ENCODE results near the gene CNTNAP2.
"Not testable (repeated sequence)": the region's sequence is repeated elsewhere in the genome, so short reads cannot be mapped to it uniquely, and the experiment has no call there.

The CNTNAP2 gene

DNA sequence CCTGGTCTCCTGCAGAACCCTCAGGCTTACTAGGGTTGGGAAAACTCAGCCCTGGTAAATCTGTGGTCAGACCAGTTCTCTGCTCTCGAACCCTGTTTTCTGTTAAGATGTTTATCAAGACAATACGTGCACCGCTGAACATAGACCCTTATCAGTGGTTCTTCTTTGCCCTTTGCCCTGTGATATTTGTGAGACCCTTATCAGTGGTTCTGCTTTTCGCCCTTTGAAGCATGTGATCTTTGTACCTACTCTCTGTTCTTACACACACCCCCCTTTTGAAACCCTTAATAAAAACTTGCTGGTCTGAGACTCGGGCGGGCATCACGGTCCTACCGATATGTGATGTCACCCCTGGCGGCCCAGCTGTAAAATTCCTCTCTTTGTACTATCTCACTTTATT lies 2346.2 kb downstream of the CNTNAP2 start:
- DNase-seq; H3K4me1 ChIP-seq (ENCODE audit: control insufficient read depth, insufficient read depth, low read length, poor library complexity, severe bottlenecking); H3K9me3 ChIP-seq (ENCODE audit: control insufficient read depth, low read length); H3K36me3 ChIP-seq (ENCODE audit: control insufficient read depth, insufficient read depth, low read length); H3K27me3 ChIP-seq (replicated peaks; ENCODE audit: control insufficient read depth, insufficient read depth, low read length, poor library complexity, severe bottlenecking); H3K4me3 ChIP-seq (ENCODE audit: insufficient read depth, low read depth, low read length, poor library complexity, severe bottlenecking); H3K27ac ChIP-seq (ENCODE audit: insufficient read depth, low read length, poor library complexity, severe bottlenecking): not testable (repeated sequence)

DNA sequence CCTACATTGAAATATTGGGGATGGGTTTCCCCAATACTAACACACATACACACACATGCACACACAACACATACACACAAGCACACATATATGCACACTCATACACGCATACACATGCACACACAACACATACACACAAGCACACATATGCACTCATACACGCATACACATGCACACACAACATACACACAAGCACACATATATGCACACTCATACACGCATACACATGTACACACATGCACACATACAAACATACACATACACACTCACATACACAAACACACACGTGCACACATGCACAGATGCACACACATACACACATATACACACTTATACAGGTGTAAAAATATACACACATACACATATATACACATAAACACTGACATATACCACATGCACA lies 2346.6 kb downstream of the CNTNAP2 start:
- H3K4me3 ChIP-seq (ENCODE audit: insufficient read depth, low read depth, low read length, poor library complexity, severe bottlenecking) = no peak overlapping the region
- no peak for DNase-seq
- H3K27ac ChIP-seq (ENCODE audit: insufficient read depth, low read length, poor library complexity, severe bottlenecking) = no peak overlapping the region
- no peaks in the 10 kb centered on the region for H3K36me3 ChIP-seq (ENCODE audit: control insufficient read depth, insufficient read depth, low read length)
- H3K9me3 ChIP-seq (ENCODE audit: control insufficient read depth, low read length) = no peaks in the 10 kb centered on the region
- H3K4me1 ChIP-seq (ENCODE audit: control insufficient read depth, insufficient read depth, low read length, poor library complexity, severe bottlenecking) = no peaks in the 10 kb centered on the region
- no peaks in the 10 kb centered on the region for H3K27me3 ChIP-seq (replicated peaks; ENCODE audit: control insufficient read depth, insufficient read depth, low read length, poor library complexity, severe bottlenecking)

DNA sequence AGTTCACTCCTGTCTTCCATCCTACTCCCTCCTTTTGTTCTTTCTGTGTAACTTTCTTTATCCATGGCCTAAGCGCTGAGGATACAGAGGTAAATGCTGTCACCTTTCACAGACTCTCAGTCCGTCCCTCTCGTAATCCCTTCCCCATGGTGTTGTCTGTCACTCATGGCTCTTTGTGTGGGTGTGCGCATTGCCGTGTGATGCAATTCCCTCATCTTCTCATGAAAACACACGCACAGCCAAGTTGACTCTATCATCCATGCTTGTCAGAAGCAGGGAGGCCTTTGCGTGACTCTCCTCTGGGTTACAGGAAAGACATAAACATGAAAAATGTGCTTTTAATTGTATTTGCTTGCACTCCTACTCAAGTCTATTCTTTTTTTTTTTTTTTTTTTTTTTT lies 2348.3 kb downstream of the CNTNAP2 start:
- no peaks in the 10 kb centered on the region for H3K36me3 ChIP-seq (ENCODE audit: control insufficient read depth, insufficient read depth, low read length)
- H3K4me3 ChIP-seq (ENCODE audit: insufficient read depth, low read depth, low read length, poor library complexity, severe bottlenecking) = no peak overlapping the region
- H3K4me1 ChIP-seq (ENCODE audit: control insufficient read depth, insufficient read depth, low read length, poor library complexity, severe bottlenecking) = no peaks in the 10 kb centered on the region
- H3K27ac ChIP-seq (ENCODE audit: insufficient read depth, low read length, poor library complexity, severe bottlenecking) = no peak overlapping the region
- no peaks in the 10 kb centered on the region for H3K27me3 ChIP-seq (replicated peaks; ENCODE audit: control insufficient read depth, insufficient read depth, low read length, poor library complexity, severe bottlenecking)
- H3K9me3 ChIP-seq (ENCODE audit: control insufficient read depth, low read length) = no peaks in the 10 kb centered on the region
- no peak for DNase-seq

DNA sequence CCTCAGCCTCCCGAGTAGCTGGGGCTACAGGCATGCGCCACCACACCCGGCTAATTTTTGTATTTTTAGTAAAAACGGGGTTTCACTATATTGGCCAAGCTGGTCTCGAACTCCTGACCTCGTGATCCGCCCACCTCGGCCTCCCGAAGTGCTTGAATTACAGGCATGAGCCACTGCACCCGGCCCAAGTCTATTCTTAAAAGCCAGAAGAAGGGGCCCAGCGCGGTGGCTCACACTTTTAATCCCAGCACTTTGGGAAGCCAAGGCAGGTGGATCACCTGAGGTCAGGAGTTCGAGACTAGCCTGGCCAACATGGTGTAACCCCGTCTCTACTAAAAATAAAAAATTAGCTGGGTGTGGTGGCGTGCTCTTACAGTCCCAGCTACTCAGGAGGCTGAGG lies 2348.8 kb downstream of the CNTNAP2 start:
- not testable (repeated sequence) for H3K9me3 ChIP-seq (ENCODE audit: control insufficient read depth, low read length); H3K36me3 ChIP-seq (ENCODE audit: control insufficient read depth, insufficient read depth, low read length); H3K27ac ChIP-seq (ENCODE audit: insufficient read depth, low read length, poor library complexity, severe bottlenecking); H3K27me3 ChIP-seq (replicated peaks; ENCODE audit: control insufficient read depth, insufficient read depth, low read length, poor library complexity, severe bottlenecking); H3K4me3 ChIP-seq (ENCODE audit: insufficient read depth, low read depth, low read length, poor library complexity, severe bottlenecking); H3K4me1 ChIP-seq (ENCODE audit: control insufficient read depth, insufficient read depth, low read length, poor library complexity, severe bottlenecking); DNase-seq

DNA sequence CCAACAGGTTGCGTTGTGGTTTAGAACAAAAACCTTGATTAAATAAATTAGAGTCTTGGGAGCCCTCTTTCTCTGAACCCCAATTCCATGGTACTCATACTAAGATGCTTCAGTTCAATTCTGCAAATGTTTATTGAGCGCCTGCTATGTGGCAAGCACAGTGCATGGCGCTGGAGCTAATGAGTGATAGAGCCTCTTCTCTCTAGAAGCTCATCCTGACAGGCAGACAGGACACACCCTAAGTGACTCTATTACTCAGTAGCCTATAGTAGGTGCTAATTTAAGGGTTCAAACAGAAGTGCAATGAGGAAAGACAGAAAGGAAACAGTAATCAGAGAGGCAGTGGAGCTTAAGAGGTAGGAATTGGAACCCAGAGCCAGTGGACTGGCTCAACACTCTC lies 2349.5 kb downstream of the CNTNAP2 start:
- no peaks in the 10 kb centered on the region for H3K36me3 ChIP-seq (ENCODE audit: control insufficient read depth, insufficient read depth, low read length)
- no peaks in the 10 kb centered on the region for H3K9me3 ChIP-seq (ENCODE audit: control insufficient read depth, low read length)
- DNase-seq = no peak
- no peak overlapping the region for H3K27ac ChIP-seq (ENCODE audit: insufficient read depth, low read length, poor library complexity, severe bottlenecking)
- no peak overlapping the region for H3K4me3 ChIP-seq (ENCODE audit: insufficient read depth, low read depth, low read length, poor library complexity, severe bottlenecking)
- no peaks in the 10 kb centered on the region for H3K4me1 ChIP-seq (ENCODE audit: control insufficient read depth, insufficient read depth, low read length, poor library complexity, severe bottlenecking)
- H3K27me3 ChIP-seq (replicated peaks; ENCODE audit: control insufficient read depth, insufficient read depth, low read length, poor library complexity, severe bottlenecking) = no peaks in the 10 kb centered on the region

DNA sequence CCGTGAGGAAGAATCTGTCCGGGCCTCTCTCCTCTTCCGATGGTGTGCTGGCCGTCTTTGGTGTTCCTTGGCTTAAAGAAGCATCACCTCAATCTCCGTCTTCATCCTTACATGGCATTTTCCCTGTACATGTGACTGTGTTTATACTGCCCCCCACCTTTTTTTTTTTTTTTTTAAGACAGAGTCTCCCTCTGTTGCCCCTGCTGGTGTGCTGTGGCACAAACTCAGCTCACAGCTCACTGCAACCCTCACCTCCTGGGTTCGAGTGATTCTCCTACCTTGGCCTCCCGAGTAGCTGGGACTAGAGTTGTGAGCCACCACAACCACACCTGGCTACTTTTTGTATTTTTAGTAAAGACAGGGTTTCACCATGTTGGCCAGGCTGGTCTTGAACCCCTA lies 2352.1 kb downstream of the CNTNAP2 start:
- Histone ChIP-seq H3K4me3 (ENCODE audit: insufficient read depth, low read depth, low read length, poor library complexity, severe bottlenecking) (no peak overlapping the region), H3K9me3 (ENCODE audit: control insufficient read depth, low read length) (no peaks in the 10 kb centered on the region), H3K27me3 (replicated peaks; ENCODE audit: control insufficient read depth, insufficient read depth, low read length, poor library complexity, severe bottlenecking) (no peaks in the 10 kb centered on the region), H3K4me1 (ENCODE audit: control insufficient read depth, insufficient read depth, low read length, poor library complexity, severe bottlenecking) (no peaks in the 10 kb centered on the region), H3K27ac (ENCODE audit: insufficient read depth, low read length, poor library complexity, severe bottlenecking) (no peak overlapping the region), H3K36me3 (ENCODE audit: control insufficient read depth, insufficient read depth, low read length) (no peaks in the 10 kb centered on the region)
- no peak for DNase-seq
